ENCODE measurements around the gene IRAK4. TPM values are rescaled to one million over a fixed set of nuclear protein-coding genes. Genes with fewer than 3 reads are reported as not detected.

IRAK4 gene
- total RNA-seq (2022) (11.7 and 15.3 TPM in 2 replicates), Bru-seq, nascent RNA (percentile 76 among the genes with signal in this experiment), BruChase-seq, experiment 1, labeled RNA remaining after a 2-hour chase (percentile 69 among the genes with signal in this experiment), BruChase-seq, experiment 2, labeled RNA remaining after a 6-hour chase (percentile 74 among the genes with signal in this experiment)
- long read RNA-seq, full-length matches to known transcripts, result 10 of 17 reads
- long read RNA-seq, partial matches to known transcripts, result 1 of 17 reads
- long read RNA-seq, other reads (novel, unspliced or antisense), result 6 of 17 reads

DNA sequence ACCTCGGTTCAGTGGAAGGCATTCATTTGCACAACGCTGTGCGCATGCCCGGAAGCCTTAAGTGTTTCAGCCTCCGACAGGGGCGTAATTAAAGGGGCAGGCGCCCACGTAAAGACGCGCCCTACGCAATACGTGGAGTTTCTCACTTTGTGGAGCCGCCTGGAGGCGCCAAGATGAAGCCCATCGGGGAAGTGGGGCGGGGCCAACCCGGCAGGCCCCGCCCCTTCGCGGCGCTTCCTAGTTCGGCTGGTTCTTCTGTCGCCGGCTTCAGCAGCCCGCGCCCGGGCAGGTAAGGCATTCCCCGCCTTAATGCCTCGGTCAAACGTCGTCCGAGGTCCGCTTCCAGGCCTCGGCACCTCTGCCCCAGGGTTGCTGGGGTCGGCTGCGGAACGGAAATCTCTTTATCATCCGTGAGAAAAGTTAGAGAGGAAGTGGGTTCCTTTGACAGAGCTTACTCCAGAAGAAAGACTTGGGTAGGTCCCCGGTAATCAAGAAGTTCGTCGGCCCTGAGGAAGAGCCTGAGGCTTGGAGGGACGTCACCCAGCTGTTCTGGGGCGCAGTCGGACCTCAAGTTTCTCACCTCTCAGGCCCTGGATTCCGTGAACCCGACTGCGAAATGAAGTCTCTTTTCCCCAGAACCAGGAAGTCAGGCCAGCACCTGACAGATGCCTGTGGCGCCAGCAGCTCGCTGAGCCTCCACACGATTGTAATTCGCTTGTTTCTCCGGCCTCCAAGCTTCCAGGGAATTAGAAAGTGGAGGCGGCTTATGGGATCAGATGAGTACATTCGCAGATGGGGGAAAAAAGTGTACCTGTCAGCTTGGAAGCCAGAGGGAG, at the start of gene IRAK4, which contains the start of gene PUS7L:
Gene IRAK4 (plus strand): TSS at position 224 of the 836 bp plus-strand sequence. CDS start 9,161 bp downstream, outside the sequence.
Gene PUS7L (minus strand): TSS at position 63 of the 836 bp plus-strand sequence. CDS start 3,545 bp downstream, outside the sequence.
- peaks cover 22% of the 10 kb centered on the region for H3K36me3 Mint-ChIP-seq (ENCODE audit: insufficient read depth, unreplicated experiment)
- no peaks in the 10 kb centered on the region for H3K36me3 ChIP-seq (ENCODE audit: control insufficient read depth, insufficient read depth, low read length)
- CTCF ChIA-PET, result interaction anchor here (1.1 to 2.1 kb wide), 2 partner anchors 123 to 257 kb away, joined by 3 to 14 read pairs; no protein-coding TSS in a partner anchor
- no peaks in the 10 kb centered on the region for H3K9me3 ChIP-seq
- POLR2A ChIA-PET, result interaction anchor here (0.5 to 1.6 kb wide), 5 partner anchors 10 to 123 kb away, joined by 3 to 5 read pairs (median 3); partner anchors contain the start of genes TMEM117 and TWF1
- H3K4me1 Mint-ChIP-seq (ENCODE audit: low read depth, unreplicated experiment), result peaks cover 28% of the 10 kb centered on the region
- peak within 1 kb of the TSS; percentile 85 for H3K4me3 Mint-ChIP-seq (ENCODE audit: unreplicated experiment)
- no peaks in the 10 kb centered on the region; the same call in 1 of the 2 replicates for H3K4me1 ChIP-seq
- H3K27ac Mint-ChIP-seq (ENCODE audit: unreplicated experiment), result peak within 1 kb of the TSS; percentile 95
- intact Hi-C loops (cut with micrococcal nuclease; ENCODE audit: unreplicated experiment), result loop anchor here (1.0 to 2.0 kb wide), 3 partner anchors 38 to 123 kb away; no protein-coding TSS in a partner anchor
- no peaks in the 10 kb centered on the region for H3K27me3 ChIP-seq (replicated peaks; ENCODE audit: control insufficient read depth, insufficient read depth, low read length)
- TF ChIP-seq, protein P1, sequence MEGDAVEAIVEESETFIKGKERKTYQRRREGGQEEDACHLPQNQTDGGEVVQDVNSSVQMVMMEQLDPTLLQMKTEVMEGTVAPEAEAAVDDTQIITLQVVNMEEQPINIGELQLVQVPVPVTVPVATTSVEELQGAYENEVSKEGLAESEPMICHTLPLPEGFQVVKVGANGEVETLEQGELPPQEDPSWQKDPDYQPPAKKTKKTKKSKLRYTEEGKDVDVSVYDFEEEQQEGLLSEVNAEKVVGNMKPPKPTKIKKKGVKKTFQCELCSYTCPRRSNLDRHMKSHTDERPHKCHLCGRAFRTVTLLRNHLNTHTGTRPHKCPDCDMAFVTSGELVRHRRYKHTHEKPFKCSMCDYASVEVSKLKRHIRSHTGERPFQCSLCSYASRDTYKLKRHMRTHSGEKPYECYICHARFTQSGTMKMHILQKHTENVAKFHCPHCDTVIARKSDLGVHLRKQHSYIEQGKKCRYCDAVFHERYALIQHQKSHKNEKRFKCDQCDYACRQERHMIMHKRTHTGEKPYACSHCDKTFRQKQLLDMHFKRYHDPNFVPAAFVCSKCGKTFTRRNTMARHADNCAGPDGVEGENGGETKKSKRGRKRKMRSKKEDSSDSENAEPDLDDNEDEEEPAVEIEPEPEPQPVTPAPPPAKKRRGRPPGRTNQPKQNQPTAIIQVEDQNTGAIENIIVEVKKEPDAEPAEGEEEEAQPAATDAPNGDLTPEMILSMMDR (IDR thresholded peaks at IDR 0.05; ENCODE audit: insufficient read depth in 1 of 2, low read depth in 1 of 2, low read length in 1 of 2, severe bottlenecking in 1 of 2, unreplicated experiment in 1 of 2), result peak; percentile 23 to 57
- peak; percentile 96 to 97 for DNase-seq
- TSS peak; percentile 49 for BruUV-seq (replicated peaks)
- peak within 1 kb of the TSS; percentile 58 for H3K4me3 ChIP-seq (ENCODE audit: low read depth, low read length)
- H3K27me3 Mint-ChIP-seq (ENCODE audit: insufficient read depth, unreplicated experiment), result no peaks in the 10 kb centered on the region
- no peaks in the 10 kb centered on the region for H3K9me3 Mint-ChIP-seq (ENCODE audit: unreplicated experiment)

DNA sequence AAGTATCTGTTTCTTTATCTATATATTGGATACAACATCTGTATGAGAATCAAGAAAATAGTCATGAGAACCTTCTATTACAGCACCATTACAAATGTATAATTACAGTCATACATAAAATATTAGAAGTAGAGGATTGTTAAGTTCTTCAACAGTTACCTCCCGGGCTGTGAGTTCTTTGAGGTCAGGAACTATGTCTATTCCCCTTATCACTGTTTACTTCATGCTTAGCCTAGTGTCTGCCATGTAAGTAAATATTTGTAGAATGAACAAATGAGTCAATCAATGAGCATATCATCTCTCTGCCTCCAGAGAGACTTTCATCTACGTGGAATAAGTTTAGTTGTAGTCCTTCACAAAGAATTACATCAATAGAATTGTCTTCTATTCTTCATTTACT, 47.4 kb upstream of the IRAK4 start:
- Mint-ChIP-seq H3K36me3 (ENCODE audit: insufficient read depth, unreplicated experiment) (no peaks in the 10 kb centered on the region), H3K9me3 (ENCODE audit: unreplicated experiment) (peaks cover 10% of the 10 kb centered on the region), H3K27me3 (ENCODE audit: insufficient read depth, unreplicated experiment) (peaks cover 12% of the 10 kb centered on the region), H3K4me1 (ENCODE audit: low read depth, unreplicated experiment) (no peaks in the 10 kb centered on the region), H3K27ac (ENCODE audit: unreplicated experiment) (no peak overlapping the region), H3K4me3 (ENCODE audit: unreplicated experiment) (no peak overlapping the region)
- no TSS peak for BruUV-seq (replicated peaks)
- no peaks in the 10 kb centered on the region for H3K27me3 ChIP-seq (replicated peaks; ENCODE audit: control insufficient read depth, insufficient read depth, low read length)
- ChIA-PET POLR2A (no interaction called here), CTCF (no interaction called here)
- DNase-seq, result no peak
- H3K4me3 ChIP-seq (ENCODE audit: low read depth, low read length), result no peak overlapping the region
- H3K4me1 ChIP-seq, result peaks cover 5% of the 10 kb centered on the region; the same call in 1 of the 2 replicates
- no peaks in the 10 kb centered on the region; the same call in 1 of the 2 replicates for H3K9me3 ChIP-seq
- TF ChIP-seq, protein P1 (IDR thresholded peaks at IDR 0.05; ENCODE audit: insufficient read depth in 1 of 2, low read depth in 1 of 2, low read length in 1 of 2, severe bottlenecking in 1 of 2, unreplicated experiment in 1 of 2), result no peak
- no peaks in the 10 kb centered on the region for H3K36me3 ChIP-seq (ENCODE audit: control insufficient read depth, insufficient read depth, low read length)
- intact Hi-C loops (cut with micrococcal nuclease; ENCODE audit: unreplicated experiment), result no loop called here

DNA sequence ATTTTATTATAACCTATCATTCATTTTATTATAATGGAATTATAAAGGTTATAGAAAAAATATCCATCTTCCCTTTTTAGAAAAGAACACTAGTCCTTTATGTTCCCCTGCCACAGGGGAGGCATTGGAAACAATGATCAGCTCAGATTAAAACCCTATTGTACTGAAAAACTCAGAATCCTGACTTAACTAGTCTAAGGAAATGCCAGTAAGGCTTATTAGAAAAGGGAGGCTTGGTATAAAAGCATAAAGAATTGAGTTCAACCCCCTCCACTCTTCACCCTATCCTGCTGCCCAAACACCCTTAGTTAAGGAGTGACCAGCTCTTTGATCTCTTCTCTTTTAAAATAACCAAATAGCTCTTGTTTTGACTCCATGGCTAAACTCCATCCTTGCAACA, 36.1 kb upstream of the IRAK4 start:
- TF ChIP-seq, protein P1 (IDR thresholded peaks at IDR 0.05; ENCODE audit: insufficient read depth in 1 of 2, low read depth in 1 of 2, low read length in 1 of 2, severe bottlenecking in 1 of 2, unreplicated experiment in 1 of 2), result no peak
- Histone ChIP-seq H3K4me1 (no peaks in the 10 kb centered on the region), H3K36me3 (ENCODE audit: control insufficient read depth, insufficient read depth, low read length) (0 out of 2 replicates have a peak, but pooled peaks cover 1% of the 10 kb centered on the region), H3K9me3 (no peaks in the 10 kb centered on the region), H3K27me3 (replicated peaks; ENCODE audit: control insufficient read depth, insufficient read depth, low read length) (no peaks in the 10 kb centered on the region), H3K4me3 (ENCODE audit: low read depth, low read length) (no peak overlapping the region)
- ChIA-PET POLR2A (no interaction called here), CTCF (no interaction called here)
- Mint-ChIP-seq H3K4me1 (ENCODE audit: low read depth, unreplicated experiment) (no peaks in the 10 kb centered on the region), H3K36me3 (ENCODE audit: insufficient read depth, unreplicated experiment) (peaks cover 9% of the 10 kb centered on the region), H3K27me3 (ENCODE audit: insufficient read depth, unreplicated experiment) (no peaks in the 10 kb centered on the region), H3K27ac (ENCODE audit: unreplicated experiment) (no peak overlapping the region), H3K4me3 (ENCODE audit: unreplicated experiment) (no peak overlapping the region), H3K9me3 (ENCODE audit: unreplicated experiment) (no peaks in the 10 kb centered on the region)
- BruUV-seq (replicated peaks), result no TSS peak
- intact Hi-C loops (cut with micrococcal nuclease; ENCODE audit: unreplicated experiment), result no loop called here
- no peak for DNase-seq
